WERI-Rb-1 (cell line): ENCODE results near the gene HACD3.
"Not testable (repeated sequence)": the region's sequence is repeated elsewhere in the genome, so short reads cannot be mapped to it uniquely, and the experiment has no call there.

Experiments
- DNase-seq: peaks from one replicate; pipeline ENCODE4 v3.0.0-alpha.2; 2020
- H3K27ac ChIP-seq: fragments of 250-450 bp; sonication (Bioruptor Pico); 2 replicates; pipeline ENCODE4 v1.5.1; 2020; ENCODE audit warnings: mild to moderate bottlenecking, moderate library complexity
- H3K27me3 ChIP-seq: fragments of 250-450 bp; sonication (Bioruptor Pico); 2 replicates; pipeline ENCODE4 v1.5.1; 2021; ENCODE audit warnings: mild to moderate bottlenecking, low read depth, moderate library complexity; ENCODE audit not compliant: insufficient read depth, severe bottlenecking
- H3K36me3 ChIP-seq: fragments of 250-450 bp; sonication (Bioruptor Pico); 2 replicates; pipeline ENCODE4 v1.5.1; 2020; ENCODE audit warnings: mild to moderate bottlenecking, moderate library complexity
- H3K4me3 ChIP-seq: 2 replicates; pipeline ENCODE4 v1.5.1; 2011; ENCODE audit warnings: low read depth, mild to moderate bottlenecking, control low read depth, low read length
- H3K9me3 ChIP-seq: fragments of 250-450 bp; sonication (Bioruptor Pico); 2 replicates; pipeline ENCODE4 v1.5.1; 2021; ENCODE audit warnings: mild to moderate bottlenecking, moderate library complexity; ENCODE audit not compliant: severe bottlenecking
- CTCF ChIP-seq: IDR thresholded peaks from 2 replicates; pipeline ENCODE4 v1.5.1; 2011; ENCODE audit warnings: low read depth, mild to moderate bottlenecking, control low read depth, inconsistent platforms, low read length

HACD3 gene

DNA sequence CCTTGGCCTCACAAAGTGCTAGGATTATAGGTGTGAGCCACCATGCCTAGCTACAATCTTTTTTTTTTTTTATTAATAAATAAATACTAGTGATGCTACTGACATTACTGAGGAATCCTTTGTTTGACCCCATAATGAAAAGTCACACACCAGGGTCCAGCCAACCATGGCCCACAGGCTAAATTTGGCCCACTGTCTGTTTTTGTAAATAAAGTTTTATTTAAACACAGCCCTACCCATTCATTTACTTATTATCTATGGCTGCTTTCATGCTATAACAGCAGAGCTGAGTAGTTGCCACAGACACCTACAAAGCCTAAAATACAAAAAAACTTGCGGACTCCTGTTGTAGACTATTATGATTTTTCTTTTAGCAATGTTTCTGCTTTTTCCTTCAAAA is 73.3 kb downstream of the HACD3 start:
- Histone ChIP-seq H3K4me3 (no peak overlapping the region), H3K9me3 (no peaks in the 10 kb centered on the region), H3K36me3 (peaks cover 29% of the 10 kb centered on the region), H3K27me3 (no peaks in the 10 kb centered on the region), H3K27ac (no peak overlapping the region)
- TF ChIP-seq CTCF, result no peak
- DNase-seq, result no peak

DNA sequence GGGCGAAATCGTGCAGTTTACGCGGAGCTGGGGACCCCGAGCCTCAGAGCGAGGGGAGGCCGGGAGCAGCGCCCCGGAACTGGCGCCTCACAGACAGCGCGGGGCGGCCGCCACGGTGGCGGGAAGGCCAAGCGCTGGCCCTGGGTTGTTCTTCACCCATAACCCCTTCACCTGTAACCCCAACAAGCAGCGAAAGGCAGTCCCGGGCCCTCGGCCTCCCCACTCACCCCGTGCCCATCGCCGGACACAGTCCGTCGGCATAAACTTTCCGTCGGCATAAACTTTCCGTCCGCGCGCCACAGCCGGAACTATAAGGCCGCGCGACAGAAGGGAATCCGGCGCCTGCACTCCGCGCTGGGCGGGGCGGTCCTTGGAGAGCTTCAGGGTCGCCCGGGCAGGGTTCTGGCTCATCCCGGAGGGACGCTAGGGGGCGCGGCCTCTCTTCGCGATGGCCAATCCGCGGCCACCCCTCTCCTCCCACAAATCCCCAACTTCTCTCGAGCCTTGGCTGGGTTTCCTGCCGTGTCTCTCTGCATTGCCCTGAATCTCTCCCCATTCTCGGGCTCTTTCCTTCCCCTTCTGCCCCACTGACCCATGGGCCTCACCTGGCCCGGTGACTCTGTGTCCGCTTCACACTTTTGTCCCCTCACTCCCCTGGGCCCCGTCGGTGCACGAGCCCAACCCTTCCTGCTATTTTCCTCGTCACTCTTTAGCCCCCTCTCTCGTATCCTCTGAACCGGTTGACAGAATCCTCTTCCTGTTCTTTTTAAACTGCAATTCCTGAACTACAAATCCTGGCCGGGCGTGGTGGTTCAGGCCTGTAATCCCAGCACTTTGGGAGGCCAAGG is 80.8 kb downstream of the HACD3 start, which contains the start of gene INTS14:
Gene INTS14, minus strand, starts transcription at position 261 of the 848 bp plus-strand sequence. CDS start 3,751 bp downstream, outside the sequence.
- H3K4me3 ChIP-seq, result peak within 1 kb of the TSS; percentile 81
- DNase-seq, result peak; percentile 98

GRCh38 chr15:65611888-65612615 is 81.8 kb downstream of the HACD3 start:
- Histone ChIP-seq H3K36me3 (peaks cover 4% of the 10 kb centered on the region), H3K27ac (peak overlapping the region; percentile 80), H3K27me3 (no peaks in the 10 kb centered on the region), H3K4me3 (peak overlapping the region; percentile 81), H3K9me3 (no peaks in the 10 kb centered on the region)
- no peak for TF ChIP-seq CTCF
- DNase-seq, result peak; percentile 11

More for the DNA sequence above, 80.8 kb downstream of the HACD3 start, which contains the start of gene INTS14:
- peak; percentile 71 for TF ChIP-seq CTCF
- Histone ChIP-seq H3K27me3 (no peaks in the 10 kb centered on the region), H3K36me3 (peaks cover 4% of the 10 kb centered on the region), H3K9me3 (no peaks in the 10 kb centered on the region), H3K27ac (peak within 1 kb of the TSS; percentile 94)

DNA sequence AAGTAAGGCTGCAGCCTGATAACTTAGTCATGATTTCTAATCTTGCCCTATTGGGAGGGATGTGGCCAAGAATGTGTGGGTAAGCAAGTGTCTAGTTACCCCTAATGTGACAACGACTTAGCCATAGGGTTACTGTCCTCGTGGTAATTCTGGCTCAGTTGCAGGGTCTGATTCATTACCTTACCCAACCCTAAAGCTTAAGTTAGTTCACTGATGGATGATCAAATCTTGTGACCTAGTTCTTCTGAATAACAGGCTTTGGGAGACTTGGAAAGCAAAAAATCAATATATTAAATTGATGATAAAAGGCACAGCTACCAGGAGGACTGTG is 82.3 kb downstream of the HACD3 start:
- no peak for DNase-seq
- Histone ChIP-seq H3K36me3 (peaks cover 4% of the 10 kb centered on the region), H3K9me3 (no peaks in the 10 kb centered on the region), H3K27ac (no peak overlapping the region), H3K27me3 (no peaks in the 10 kb centered on the region), H3K4me3 (no peak overlapping the region)
- TF ChIP-seq CTCF, result no peak

- no peak for TF ChIP-seq CTCF
- H3K36me3 ChIP-seq, result peaks cover 4% of the 10 kb centered on the region
- no peak overlapping the region for H3K27ac ChIP-seq
- H3K9me3 ChIP-seq, result no peaks in the 10 kb centered on the region
- H3K27me3 ChIP-seq, result no peaks in the 10 kb centered on the region
- DNase-seq, result no peak
- no peak overlapping the region for H3K4me3 ChIP-seq
Measured at GRCh38 chr15:65612949-65613744, 82.9 kb downstream of the HACD3 start.

DNA sequence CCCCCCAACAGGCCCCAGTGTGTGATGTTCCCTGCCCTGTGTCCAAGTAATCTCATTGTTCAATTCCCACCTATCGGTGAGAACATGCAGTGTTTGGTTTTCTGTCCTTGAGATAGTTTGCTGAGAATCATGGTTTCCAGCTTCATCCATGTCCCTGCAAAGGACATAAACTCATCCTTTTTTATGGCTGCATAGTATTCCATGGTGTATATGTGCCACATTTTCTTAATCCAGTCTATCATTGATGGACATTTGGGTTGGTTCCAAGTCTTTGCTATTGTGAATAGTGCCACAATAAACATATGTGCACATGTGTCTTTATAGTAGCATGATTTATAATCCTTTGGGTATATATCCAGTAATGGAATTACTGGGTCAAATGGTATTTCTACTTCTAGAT is 85.6 kb downstream of the HACD3 start:
- H3K27me3 ChIP-seq, result peaks cover 18% of the 10 kb centered on the region
- not testable (repeated sequence) for DNase-seq, H3K9me3 ChIP-seq, H3K36me3 ChIP-seq, H3K27ac ChIP-seq, H3K4me3 ChIP-seq
